VCaP (cell line): ENCODE data around the gene STARD10.

ENCODE experiments used
- H3K27ac ChIP-seq: fragments of 450-650 bp; 2 replicates; pipeline ENCODE4 v1.5.1; 2017
- TF ChIP-seq, protein P1 (sequence below): fragments of 450-650 bp; conservative IDR thresholded peaks from 2 replicates; pipeline ENCODE4 v1.5.1; 2017; ENCODE audit warnings: mild to moderate bottlenecking, moderate library complexity

Gene STARD10

DNA sequence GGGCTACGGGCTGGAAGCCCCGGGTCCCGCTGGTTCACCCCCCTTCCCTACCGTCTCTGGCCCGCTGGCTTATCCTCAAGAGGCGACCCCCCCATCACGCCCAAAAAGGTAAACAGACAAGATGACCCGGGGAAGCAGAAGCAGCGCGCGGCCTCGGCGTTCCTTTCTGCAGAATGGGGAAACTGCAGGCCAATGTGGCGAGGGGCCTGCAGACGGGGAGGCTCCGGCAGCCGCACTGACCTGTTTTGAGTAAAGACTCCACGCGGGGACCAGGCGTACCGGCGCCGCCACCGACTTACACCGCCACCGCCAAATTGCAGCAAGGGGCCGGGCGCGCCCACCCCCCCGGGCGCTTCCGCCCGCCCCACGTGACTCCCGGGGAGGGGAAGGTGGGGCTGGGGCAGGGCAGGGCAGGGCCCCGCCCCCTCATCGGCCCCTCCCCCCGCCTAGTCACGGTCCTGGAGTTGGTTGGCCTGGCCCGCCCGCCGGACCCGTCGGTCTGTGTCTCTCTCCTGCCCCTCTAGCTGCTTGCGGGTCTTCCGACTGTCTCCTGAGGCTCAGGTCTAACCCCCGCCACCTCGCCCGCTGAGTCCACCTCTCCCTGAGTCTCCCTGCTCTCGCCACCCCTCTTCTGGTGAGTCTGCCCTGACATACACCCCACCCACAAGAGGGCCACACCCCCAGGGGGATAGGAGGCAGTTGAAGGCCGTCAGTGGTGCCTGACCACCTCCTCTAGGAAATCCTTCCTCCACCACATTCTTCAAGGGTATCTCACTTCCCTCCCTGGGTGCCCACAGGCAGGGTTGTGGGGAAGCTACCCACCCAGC is 41.5 kb downstream of the STARD10 start, which contains the start of gene ARAP1:
Gene ARAP1 (minus strand): TSS at position 321 of the 827 bp plus-strand sequence. CDS start 25,280 bp downstream, outside the sequence.
- TF ChIP-seq, protein P1, sequence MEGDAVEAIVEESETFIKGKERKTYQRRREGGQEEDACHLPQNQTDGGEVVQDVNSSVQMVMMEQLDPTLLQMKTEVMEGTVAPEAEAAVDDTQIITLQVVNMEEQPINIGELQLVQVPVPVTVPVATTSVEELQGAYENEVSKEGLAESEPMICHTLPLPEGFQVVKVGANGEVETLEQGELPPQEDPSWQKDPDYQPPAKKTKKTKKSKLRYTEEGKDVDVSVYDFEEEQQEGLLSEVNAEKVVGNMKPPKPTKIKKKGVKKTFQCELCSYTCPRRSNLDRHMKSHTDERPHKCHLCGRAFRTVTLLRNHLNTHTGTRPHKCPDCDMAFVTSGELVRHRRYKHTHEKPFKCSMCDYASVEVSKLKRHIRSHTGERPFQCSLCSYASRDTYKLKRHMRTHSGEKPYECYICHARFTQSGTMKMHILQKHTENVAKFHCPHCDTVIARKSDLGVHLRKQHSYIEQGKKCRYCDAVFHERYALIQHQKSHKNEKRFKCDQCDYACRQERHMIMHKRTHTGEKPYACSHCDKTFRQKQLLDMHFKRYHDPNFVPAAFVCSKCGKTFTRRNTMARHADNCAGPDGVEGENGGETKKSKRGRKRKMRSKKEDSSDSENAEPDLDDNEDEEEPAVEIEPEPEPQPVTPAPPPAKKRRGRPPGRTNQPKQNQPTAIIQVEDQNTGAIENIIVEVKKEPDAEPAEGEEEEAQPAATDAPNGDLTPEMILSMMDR, result no peak
- peak within 1 kb of the TSS; percentile 78 for H3K27ac ChIP-seq

DNA sequence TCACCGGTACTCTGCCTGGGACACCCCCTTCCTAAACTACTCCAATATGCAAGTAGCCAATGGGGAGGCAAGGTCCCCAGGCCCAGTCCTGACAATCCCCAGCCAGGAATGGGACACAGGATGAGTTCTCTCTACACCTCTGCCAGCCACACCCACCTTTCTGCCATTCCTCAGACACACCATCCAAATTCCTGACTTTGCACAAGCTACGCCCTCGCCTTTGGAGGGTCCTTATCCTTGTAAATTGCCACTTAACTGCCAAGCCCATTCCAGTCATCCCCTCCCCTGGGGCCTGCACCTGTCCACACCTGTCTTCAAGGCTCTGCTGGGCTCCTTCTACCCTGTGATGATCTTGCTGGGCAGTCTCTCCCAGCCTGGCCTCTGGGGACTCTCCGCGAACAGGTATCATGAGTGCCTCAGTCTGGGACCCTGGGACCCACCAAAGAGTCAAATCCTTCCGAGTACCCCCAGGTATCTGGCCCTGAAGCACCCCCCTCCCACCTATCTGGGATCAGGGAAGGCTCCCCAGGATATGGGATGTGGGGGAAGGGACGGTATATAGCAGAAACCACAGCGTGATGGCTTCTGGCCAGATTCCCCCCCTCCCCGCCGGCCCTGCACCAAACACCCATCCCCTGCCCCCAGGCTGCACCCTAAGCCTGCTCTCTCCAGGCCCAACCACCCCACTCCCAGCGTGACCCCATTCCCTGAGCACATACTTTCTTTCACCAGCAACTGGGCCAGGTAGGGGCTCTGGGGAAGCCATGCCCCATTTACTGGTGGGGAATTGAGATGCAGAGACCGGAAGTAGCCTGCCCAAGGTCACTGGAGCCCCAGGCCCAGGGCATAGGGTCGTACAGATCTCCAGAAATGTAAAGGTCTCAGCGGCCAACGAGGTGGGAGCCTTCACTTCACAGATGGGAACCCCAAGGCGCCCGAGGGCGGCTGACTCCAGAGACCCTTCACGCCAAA is 42.4 kb downstream of the STARD10 start:
- peak overlapping the region; percentile 78 for H3K27ac ChIP-seq

DNA sequence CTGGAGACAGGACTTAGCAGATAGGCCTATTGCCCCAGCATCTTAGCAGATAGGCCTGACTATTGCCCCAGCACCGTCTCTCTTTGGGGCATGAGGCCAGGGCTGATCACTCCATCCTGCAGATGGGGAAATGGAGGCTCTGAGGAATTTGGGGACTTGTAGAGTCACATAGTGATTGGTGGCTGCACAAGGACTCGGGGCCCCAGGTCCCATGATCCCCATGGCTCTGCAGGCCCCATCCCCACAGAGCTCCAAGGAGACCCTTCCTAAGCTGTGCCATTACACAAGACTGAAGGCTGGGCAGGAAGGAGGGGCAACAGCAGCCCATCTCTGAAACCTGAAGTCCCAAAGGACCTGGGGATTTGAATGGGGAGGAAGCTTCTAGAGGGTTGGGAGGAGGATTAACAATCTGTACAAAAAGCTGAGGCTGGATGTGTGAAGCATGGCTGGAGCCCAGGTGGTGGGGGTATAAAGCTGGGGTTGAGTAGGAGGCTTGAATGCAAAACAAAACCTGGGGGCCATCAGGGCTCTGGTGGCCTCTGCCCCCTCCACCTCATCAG is 43.2 kb downstream of the STARD10 start:
- H3K27ac ChIP-seq, result no peak overlapping the region
- TF ChIP-seq, protein P1, result no peak

More for the DNA sequence above, 42.4 kb downstream of the STARD10 start:
- TF ChIP-seq, protein P1, result no peak

DNA sequence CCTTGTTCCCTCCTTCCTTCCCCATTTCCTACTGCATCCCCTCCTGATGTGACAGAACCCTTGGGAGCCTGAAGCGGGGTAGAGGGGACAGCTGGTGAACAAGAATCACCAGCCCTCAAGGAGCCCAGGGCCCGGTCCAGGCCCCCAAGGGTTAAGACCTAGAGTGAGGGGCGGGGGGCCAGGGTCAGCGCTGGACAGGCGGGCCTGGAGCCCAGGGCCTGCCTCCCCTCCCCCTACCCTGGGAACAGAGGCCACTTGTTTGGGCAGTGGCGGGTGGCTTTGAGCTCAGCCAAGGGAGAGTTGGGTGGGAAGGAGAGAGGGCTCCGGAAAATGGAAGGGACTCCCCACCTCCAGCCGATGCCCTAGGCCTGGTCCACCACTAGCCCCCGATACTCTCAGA is 43.8 kb downstream of the STARD10 start:
- TF ChIP-seq, protein P1, result no peak
- no peak overlapping the region for H3K27ac ChIP-seq

DNA sequence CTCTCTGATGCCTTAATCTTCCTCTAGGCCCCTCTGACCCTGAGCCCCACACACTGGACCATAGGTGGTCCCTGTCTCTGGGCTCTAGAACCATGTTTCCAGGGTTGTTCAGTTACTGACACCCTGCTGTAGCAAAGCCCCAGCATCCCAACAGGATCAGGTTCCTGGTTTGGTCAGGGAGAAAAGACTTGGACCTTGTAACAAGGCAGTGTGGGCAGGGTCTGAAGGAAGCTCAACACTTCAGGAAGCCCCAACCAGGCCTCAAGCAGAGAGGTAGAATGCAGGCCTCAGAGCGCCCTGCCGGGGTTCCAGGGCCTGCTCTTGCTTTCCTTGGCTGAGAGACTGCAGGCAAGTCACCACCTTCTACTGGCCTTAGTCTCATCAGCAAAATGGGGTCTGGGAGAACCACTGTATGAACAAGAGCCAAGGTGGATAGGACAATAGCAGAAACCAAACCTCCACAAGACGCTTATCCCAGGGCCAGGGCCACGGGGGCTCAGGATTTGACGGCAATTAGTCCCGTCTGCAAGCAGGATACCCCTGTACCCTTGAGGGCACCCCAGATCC is 46.5 kb downstream of the STARD10 start:
- H3K27ac ChIP-seq, result no peak overlapping the region
- TF ChIP-seq, protein P1, result no peak

DNA sequence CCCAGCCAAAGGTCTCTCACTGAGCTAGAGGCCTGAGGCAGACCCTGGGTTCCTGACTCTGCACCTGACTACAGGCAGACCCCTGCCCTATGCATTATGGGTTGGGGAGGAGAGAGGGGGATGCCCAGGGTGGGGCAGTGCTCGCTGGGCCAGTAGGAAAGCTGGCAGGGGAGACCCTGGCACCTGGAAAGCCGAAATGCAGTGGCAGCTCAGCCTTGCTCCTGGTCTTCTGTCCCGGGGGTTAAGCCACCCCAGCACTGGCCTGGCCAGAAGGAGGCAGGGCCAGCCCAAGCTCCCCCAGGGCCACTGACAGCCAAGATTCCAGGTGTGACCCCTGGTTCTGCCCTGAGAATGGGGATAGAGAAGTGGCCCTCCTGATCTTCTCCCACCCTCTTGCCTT is 47.0 kb downstream of the STARD10 start:
- no peak overlapping the region for H3K27ac ChIP-seq
- TF ChIP-seq, protein P1, result no peak
